Gastroesophageal sphincter (tissue), 4 donors: ENCODE results near the gene TGFBR2. TPM values are rescaled to one million over a fixed set of nuclear protein-coding genes. Genes with fewer than 3 reads are reported as not detected.

Source experiments
- ATAC-seq: fragments of 150-250 bp; one replicate; pipeline ENCODE4 v1.9.1; 2016; ENCODE audit warnings: mild to moderate bottlenecking, moderate library complexity
- H3K27ac ChIP-seq, 4 donors: fragments of 200-600 bp; sonication (generic) in 3 of 4; 1 replicate in 3 of 4; 2 replicates in 1 of 4; pipeline ENCODE4 v1.5.1; 2016 to 2019
- H3K27me3 ChIP-seq: fragments of 200-600 bp; sonication (generic); one replicate; pipeline ENCODE4 v1.5.1; 2019
- H3K36me3 ChIP-seq, 2 donors: fragments of 200-600 bp; sonication (generic); one replicate each; pipeline ENCODE4 v1.5.1; 2019; ENCODE audit warnings: control low read depth in 1 of 2
- H3K4me1 ChIP-seq, 3 donors: fragments of 200-600 bp; sonication (generic); 1 replicate in 2 of 3; 2 replicates in 1 of 3; pipeline ENCODE4 v1.5.1; 2016 to 2019; ENCODE audit warnings: control low read depth in 2 of 3
- H3K4me3 ChIP-seq, 2 donors: fragments of 200-600 bp; sonication (generic); one replicate each; pipeline ENCODE4 v1.5.1; 2019; ENCODE audit warnings: mild to moderate bottlenecking in 1 of 2, moderate library complexity in 1 of 2
- H3K9me3 ChIP-seq, 3 donors: fragments of 200-600 bp; sonication (generic); one replicate each; pipeline ENCODE4 v1.5.1; 2017 to 2019; ENCODE audit warnings: control low read depth in 2 of 3
- EP300 ChIP-seq: sonication (generic); formaldehyde crosslinking; IDR thresholded peaks from one replicate; pipeline ENCODE4 v1.6.1; 2017; ENCODE audit warnings: antibody characterized with exemption, mild to moderate bottlenecking
- POLR2A ChIP-seq, 2 donors: fragments of 450-650 bp; IDR thresholded peaks; one replicate each; pipeline ENCODE4 v1.6.1; 2017; ENCODE audit warnings: antibody characterized with exemption in 2 of 2, mild to moderate bottlenecking in 2 of 2, moderate library complexity in 1 of 2
- POLR2AphosphoS5 ChIP-seq: sonication (generic); formaldehyde crosslinking; IDR thresholded peaks from one replicate; pipeline ENCODE4 v1.6.1; 2017; ENCODE audit warnings: antibody characterized with exemption
- WGBS, 2 donors: methylation state at CpG; one replicate each; pipeline ENCODE4 v1.1.5; 2018; ENCODE audit warnings: low coverage in 1 of 2; 5-methylcytosine and 5-hydroxymethylcytosine counted together
- total RNA-seq, 4 donors: library from RNA; depleted of rRNA; stranded (reverse); fragments of >200 nt; gene quantifications; one replicate each; pipeline ENCODE4 v1.1.0, GENCODE V29; 2016
- TF ChIP-seq, protein P1 (sequence below), 4 experiments: fragments of 200-600 bp in 2 of 4; fragments of 450-650 bp in 2 of 4; sonication (generic) in 1 of 4; IDR thresholded peaks; one replicate each; pipeline ENCODE4 v1.5.1; 2017 to 2019; ENCODE audit warnings: antibody characterized with exemption in 4 of 4, mild to moderate bottlenecking in 2 of 4, moderate library complexity in 2 of 4

TGFBR2 gene
- total RNA-seq, 4 donors from 2014 or later, result 174 to 297 (median 231) TPM

DNA sequence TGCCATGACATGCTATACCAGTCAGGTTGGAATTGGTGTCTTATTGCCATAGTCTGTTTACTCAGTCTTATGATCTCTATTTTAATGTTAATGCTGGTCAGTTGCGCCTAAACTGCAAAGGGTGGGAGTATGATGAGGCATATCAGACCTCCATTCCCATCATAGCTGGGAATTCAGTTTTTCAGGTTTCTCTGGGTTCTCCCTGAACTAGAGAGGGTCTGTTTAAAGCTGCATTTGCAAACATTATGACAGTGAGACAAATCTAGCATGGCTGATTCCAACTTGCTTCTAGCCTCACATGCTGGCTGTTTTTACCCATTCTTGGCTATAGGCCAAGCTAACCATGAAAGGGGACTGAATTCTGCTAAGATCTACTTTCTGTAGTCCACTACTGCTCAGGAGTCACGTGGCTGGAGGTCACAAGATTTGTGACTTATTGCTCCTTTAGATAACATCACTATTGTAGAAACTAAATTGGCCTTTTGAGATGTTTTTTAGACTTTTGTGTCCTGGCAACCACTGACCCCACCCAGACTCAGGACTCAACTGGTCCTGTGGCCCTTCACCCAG lies 96.5 kb downstream of the TGFBR2 start:
- H3K27ac ChIP-seq, result no peak overlapping the region
- 72 to 80% methylated on average over 2 of the region's 2 CpGs for WGBS, 2 donors
- no peaks in the 10 kb centered on the region for H3K36me3 ChIP-seq
- H3K27me3 ChIP-seq, result no peaks in the 10 kb centered on the region
- TF ChIP-seq POLR2AphosphoS5, result no peak
- no peak for TF ChIP-seq EP300
- no peak for TF ChIP-seq POLR2A (IDR thresholded peaks at IDR 0.05)
- TF ChIP-seq, protein P1, sequence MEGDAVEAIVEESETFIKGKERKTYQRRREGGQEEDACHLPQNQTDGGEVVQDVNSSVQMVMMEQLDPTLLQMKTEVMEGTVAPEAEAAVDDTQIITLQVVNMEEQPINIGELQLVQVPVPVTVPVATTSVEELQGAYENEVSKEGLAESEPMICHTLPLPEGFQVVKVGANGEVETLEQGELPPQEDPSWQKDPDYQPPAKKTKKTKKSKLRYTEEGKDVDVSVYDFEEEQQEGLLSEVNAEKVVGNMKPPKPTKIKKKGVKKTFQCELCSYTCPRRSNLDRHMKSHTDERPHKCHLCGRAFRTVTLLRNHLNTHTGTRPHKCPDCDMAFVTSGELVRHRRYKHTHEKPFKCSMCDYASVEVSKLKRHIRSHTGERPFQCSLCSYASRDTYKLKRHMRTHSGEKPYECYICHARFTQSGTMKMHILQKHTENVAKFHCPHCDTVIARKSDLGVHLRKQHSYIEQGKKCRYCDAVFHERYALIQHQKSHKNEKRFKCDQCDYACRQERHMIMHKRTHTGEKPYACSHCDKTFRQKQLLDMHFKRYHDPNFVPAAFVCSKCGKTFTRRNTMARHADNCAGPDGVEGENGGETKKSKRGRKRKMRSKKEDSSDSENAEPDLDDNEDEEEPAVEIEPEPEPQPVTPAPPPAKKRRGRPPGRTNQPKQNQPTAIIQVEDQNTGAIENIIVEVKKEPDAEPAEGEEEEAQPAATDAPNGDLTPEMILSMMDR (IDR thresholded peaks at IDR 0.05), result no peak
- peaks cover 0 to 8% (median 0%) of the 10 kb centered on the region in 3 donors for H3K9me3 ChIP-seq
- ATAC-seq, result no peak
- no peaks in the 10 kb centered on the region for H3K4me1 ChIP-seq
- H3K4me3 ChIP-seq, result no peak overlapping the region

DNA sequence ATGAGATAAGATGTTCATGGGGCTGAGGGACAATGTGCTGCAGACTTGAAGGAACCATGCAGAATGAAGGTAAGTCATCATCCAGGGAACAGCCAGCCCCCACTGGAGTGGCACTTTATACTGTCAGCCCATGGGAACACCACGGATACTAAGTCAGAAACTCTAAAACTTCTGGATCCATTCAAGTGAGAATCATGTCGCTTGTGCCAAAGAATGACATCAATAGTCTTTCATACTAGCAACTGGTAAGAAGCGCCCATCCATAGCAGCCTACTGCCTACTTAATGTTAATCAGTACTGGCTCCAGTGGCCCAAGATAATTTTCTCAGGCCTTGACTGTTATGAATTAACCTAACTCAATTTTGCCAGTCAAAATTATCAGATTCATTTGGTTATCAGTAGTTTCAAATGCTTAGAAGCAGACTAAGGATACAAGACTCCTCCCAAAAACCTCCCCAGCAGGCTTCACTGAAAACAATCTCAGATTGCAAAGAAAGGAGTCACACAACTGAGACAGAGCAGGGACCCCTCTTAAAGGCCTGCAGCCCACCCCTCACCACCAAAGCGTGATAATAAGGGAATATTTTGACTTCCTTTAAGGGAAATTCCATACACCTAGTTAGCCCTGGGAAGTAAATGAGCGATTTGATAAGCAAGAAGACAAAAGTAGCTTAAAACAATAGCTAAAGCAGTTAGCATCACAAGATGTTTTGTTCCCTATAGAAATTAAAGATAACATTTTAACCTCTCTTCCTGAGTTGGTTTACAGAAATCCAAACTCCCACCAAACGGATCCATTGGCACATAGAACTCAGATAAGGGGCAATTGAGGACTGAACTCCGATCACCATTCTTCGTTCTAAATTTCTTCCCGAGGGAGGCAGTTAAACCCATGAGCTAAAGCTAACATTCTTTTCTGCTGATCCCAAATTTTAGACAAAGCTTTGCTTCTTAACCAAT lies 98.8 kb downstream of the TGFBR2 start:
- 77 to 86% methylated on average over 7 to 9 of the region's 9 CpGs for WGBS, 2 donors
- Histone ChIP-seq H3K27me3 (no peaks in the 10 kb centered on the region), H3K9me3 (peaks cover 0 to 8% (median 0%) of the 10 kb centered on the region in 3 donors), H3K4me1 (no peaks in the 10 kb centered on the region), H3K27ac (no peak overlapping the region), H3K4me3 (no peak overlapping the region), H3K36me3 (no peaks in the 10 kb centered on the region)
- ATAC-seq, result no peak
- TF ChIP-seq POLR2A (IDR thresholded peaks at IDR 0.05) (no peak), POLR2AphosphoS5 (no peak), EP300 (no peak)
- TF ChIP-seq, protein P1 (IDR thresholded peaks at IDR 0.05), result no peak

DNA sequence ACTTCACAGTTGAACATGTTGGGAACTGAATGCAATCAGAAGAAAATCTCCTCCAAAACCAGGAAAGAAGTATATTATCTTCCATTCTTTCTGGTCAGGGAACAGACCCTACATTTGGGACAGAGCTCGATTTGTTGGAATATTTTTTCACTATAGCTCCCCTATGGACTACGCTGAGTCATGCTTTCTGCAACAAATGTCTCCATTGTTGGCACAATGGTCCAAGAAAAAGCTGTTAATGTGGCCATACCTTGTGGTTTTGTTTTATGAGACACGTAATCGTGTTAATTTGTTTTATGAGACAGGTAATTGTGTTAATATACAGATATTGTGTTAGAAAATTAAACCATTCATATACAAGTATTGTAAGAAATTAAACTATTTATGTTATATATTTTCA lies 101.4 kb downstream of the TGFBR2 start:
- Histone ChIP-seq H3K36me3 (no peaks in the 10 kb centered on the region), H3K4me1 (no peaks in the 10 kb centered on the region), H3K9me3 (peaks cover 0 to 8% (median 0%) of the 10 kb centered on the region in 3 donors), H3K4me3 (no peak overlapping the region), H3K27ac (no peak overlapping the region), H3K27me3 (no peaks in the 10 kb centered on the region)
- 87 to 98% methylated on average over 4 of the region's 4 CpGs for WGBS, 2 donors
- ATAC-seq, result no peak
- TF ChIP-seq, protein P1 (IDR thresholded peaks at IDR 0.05), result no peak
- TF ChIP-seq EP300 (no peak), POLR2A (IDR thresholded peaks at IDR 0.05) (no peak), POLR2AphosphoS5 (no peak)

DNA sequence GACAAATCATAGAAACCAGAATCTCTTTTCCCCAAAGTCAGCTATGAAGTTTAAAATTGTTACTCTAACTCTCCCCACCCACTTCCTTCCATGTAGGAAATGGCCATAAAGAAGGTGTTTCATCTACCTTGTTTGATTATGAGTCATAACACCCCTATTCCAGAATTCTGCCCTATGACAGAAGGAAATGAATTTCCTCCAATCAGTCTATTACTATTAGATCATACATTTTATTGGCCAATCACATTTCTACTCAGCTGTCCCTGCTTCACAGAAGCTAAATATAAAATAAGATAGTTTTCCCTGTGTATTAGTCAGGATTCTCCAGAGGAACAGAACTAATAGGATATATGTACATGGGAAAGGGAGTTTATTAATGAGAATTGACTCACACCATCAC lies 102.1 kb downstream of the TGFBR2 start:
- H3K9me3 ChIP-seq, result peaks cover 0 to 1% (median 0%) of the 10 kb centered on the region in 3 donors
- no peak for ATAC-seq
- no peaks in the 10 kb centered on the region for H3K36me3 ChIP-seq
- no peak overlapping the region for H3K4me3 ChIP-seq
- H3K27me3 ChIP-seq, result no peaks in the 10 kb centered on the region
- no peaks in the 10 kb centered on the region for H3K4me1 ChIP-seq
- no peak overlapping the region for H3K27ac ChIP-seq
- TF ChIP-seq POLR2AphosphoS5 (no peak), EP300 (no peak), POLR2A (IDR thresholded peaks at IDR 0.05) (no peak)
- TF ChIP-seq, protein P1 (IDR thresholded peaks at IDR 0.05), result no peak

DNA sequence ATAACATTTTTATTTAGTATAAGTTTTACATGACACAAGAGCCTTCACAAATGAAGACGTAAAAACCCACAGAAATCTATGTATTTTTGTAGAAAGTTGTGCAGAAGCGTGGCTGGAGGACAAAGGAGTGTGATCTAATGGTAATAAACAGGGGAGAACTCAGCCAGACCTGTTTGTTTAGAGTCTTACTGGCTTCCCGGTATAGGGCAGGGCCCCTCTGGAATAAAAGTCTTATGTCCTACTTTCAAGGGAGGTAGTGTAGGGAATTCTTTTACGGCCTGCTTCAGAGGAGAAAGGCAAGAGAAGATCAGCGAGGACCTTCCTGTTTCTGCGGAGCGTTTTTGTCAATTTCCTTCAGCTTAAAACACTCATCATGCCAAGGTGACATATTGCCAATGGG lies 103.6 kb downstream of the TGFBR2 start:
- 84 to 88% methylated on average over 7 of the region's 7 CpGs for WGBS, 2 donors
- no peak overlapping the region for H3K27ac ChIP-seq
- H3K27me3 ChIP-seq, result no peaks in the 10 kb centered on the region
- no peaks in the 10 kb centered on the region for H3K36me3 ChIP-seq
- TF ChIP-seq, protein P1 (IDR thresholded peaks at IDR 0.05), result no peak
- no peak for TF ChIP-seq EP300
- no peak for TF ChIP-seq POLR2A (IDR thresholded peaks at IDR 0.05)
- TF ChIP-seq POLR2AphosphoS5, result no peak
- H3K4me1 ChIP-seq, result no peaks in the 10 kb centered on the region
- ATAC-seq, result no peak
- no peak overlapping the region for H3K4me3 ChIP-seq
- no peaks in the 10 kb centered on the region for H3K9me3 ChIP-seq
